Measurements from ENCODE around the gene COX7A2.

DNA sequence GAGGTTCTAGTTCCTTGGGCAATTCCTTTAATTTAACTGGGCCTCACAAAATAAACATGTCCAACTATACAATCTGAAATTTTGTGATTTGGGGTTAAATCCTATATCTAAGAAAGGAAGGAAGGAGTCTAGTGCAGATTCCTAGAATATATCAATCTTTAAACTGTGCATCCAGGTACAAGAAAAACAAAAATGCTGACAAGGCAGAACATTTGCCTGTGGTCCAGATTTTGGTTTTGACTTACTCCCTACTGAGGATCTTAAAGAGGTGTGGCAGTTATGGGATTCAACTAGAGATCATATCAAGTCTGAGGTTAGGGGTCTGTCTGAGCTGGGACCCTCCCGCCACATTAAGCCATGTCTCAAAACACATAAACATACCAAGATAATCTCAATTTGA, 17.7 kb upstream of the COX7A2 start:
- TF ChIP-seq EP300 (IDR thresholded peaks at IDR 0.05) = no peak
- TF ChIP-seq, protein P1, sequence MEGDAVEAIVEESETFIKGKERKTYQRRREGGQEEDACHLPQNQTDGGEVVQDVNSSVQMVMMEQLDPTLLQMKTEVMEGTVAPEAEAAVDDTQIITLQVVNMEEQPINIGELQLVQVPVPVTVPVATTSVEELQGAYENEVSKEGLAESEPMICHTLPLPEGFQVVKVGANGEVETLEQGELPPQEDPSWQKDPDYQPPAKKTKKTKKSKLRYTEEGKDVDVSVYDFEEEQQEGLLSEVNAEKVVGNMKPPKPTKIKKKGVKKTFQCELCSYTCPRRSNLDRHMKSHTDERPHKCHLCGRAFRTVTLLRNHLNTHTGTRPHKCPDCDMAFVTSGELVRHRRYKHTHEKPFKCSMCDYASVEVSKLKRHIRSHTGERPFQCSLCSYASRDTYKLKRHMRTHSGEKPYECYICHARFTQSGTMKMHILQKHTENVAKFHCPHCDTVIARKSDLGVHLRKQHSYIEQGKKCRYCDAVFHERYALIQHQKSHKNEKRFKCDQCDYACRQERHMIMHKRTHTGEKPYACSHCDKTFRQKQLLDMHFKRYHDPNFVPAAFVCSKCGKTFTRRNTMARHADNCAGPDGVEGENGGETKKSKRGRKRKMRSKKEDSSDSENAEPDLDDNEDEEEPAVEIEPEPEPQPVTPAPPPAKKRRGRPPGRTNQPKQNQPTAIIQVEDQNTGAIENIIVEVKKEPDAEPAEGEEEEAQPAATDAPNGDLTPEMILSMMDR (IDR thresholded peaks at IDR 0.05) = no peak
